HS-27A (cell line): Measurements from ENCODE around the gene PCA3.

Experiments
- DNase-seq: peaks from one replicate; pipeline ENCODE4 v3.0.0-alpha.2; 2012; ENCODE audit warnings: low read depth, missing footprints

PCA3 gene

DNA sequence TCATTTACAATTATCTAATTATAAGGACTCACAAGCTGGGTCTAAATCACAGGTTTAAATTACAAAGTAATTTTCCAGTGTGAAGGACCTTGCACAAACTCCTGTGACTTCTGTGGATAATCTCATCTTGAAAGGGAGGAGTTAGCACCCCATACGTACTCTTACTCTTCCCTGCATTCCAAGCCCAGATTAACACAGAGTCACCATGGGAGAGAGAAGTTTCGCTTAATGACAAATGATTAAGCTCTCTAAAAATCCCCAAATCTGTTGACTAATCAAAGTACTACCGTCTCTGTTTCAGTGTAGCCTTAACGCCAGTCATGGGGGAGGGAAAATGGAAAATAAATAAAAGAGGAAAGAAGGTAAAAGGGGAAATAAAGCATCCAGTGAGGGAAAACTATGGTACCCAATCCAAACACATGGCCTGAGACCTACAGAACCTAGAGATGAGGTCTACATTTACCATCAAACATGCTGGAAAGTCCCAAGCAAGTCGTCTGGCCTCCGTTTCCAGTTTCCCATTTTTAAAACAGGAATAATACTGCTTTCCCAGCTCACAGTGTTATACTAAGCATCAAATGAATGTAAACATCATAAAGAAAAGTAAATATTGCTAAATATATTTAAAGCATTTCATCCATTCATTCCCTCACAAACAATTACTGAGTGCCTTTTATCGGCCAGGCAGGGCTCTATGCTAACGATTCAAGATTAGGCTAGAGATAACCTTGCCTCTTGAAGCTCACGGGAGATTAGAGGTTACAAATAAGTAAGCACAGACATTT is 63.2 kb downstream of the PCA3 start:
- no peak for DNase-seq

DNA sequence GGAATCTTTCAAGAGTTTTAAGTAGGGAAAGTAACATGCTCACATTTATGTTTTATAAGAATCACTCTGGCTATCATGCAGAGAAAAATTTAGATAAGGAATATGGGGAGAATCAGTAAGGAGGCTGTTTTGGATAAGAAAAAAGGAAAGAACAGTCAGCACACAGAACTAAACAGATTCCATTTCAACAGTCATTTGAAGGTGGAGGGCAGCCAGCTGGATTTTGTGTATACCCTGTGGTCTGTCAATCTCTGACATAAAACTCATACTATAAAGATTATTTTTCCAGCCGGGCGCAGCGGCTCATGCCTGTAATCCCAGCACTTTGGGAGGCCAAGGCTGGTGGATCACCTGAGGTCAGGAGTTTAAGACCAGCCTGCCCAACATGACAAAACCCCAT is 64.2 kb downstream of the PCA3 start:
- no peak for DNase-seq

DNA sequence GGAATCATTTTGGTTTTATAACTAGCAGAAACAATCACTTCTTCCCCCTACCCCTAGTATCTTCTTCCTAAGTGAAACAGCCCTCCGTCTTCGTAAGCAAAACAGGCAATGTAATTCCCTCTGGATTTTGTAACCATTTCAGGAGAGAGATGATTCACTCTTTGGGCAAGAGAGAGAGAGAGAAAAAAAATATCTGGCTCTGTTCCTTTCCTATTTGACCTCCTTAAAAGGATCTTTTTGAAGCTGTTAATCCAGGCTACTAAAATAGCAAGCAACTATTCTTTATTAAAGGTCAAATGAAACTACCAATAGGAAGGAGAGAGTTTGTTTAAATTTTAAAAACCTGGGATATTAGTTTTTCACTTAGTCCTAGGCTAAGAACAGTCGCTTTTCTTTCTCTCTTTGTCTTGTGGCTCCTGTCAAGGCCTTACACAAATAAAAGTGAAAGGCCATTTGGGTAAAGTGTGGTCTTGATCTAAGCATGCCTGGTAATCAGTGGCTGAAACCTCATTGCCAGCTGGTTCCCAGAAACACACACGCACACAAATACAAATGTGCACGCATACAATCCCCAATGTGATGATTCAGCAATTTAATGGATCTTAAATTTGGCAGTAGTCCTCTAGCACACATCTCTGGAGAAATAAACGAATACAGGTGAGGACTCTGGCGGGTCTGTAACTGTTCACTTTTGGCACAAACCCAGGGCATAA is 71.5 kb downstream of the PCA3 start:
- peak; percentile 41 for DNase-seq
